ENCODE data around the gene ADORA3. TPM values are rescaled to one million over a fixed set of nuclear protein-coding genes. Genes with fewer than 3 reads are reported as not detected.
A peak's percentile ranks its signal among the peaks of the same experiment; 100 is the strongest.
"Not testable (repeated sequence)": the region's sequence is repeated elsewhere in the genome, so short reads cannot be mapped to it uniquely, and the experiment has no call there.

ADORA3 gene
- total RNA-seq, result under 1 TPM in 1 of 2 experiments, not detected in 1; 0.20 TPM

- Mint-ChIP-seq H3K27me3 (no peaks in the 10 kb centered on the region), H3K9me3 (peaks cover 6% of the 10 kb centered on the region), H3K4me1 (peaks cover 47% of the 10 kb centered on the region), H3K27ac (peak within 1 kb of the TSS; percentile 78), H3K4me3 (peak within 1 kb of the TSS; percentile 6), H3K36me3 (peaks cover 3% of the 10 kb centered on the region)
- DNase-seq, result no peak
- no peak for ATAC-seq (ENCODE audit: low read depth)
- POLR2A ChIA-PET, result interaction anchor here (0.9 to 1.7 kb wide), 4 partner anchors 8 to 161 kb away, joined by 3 read pairs; no protein-coding TSS in a partner anchor
Measured at GRCh38 chr1:111503585-111504060, at the start of gene ADORA3, which contains the start of gene TMIGD3. Gene ADORA3 (minus strand): TSS chr1:111503633. CDS start chr1:111503354, 279 bp downstream. Gene TMIGD3 (minus strand): TSS chr1:111503633. CDS start chr1:111503354, 279 bp downstream.

DNA sequence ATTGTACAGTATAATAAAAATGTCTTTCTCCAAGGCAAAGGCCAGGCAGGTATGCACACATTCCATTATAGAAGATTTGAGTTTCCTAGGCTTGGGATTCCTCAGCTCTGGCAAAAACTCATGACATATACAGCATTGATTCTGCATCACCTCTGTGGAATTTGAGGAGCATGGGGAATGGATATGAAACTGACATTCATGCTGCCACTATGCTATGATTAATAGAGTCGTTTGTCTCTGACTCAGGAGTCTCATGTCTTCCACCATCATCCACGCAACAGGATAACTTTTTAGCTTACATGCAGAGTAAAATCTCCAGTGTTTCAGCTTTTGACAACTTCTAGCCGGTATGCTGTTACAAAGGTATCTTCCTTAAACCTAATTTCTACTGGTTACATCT is 49.8 kb upstream of the ADORA3 start:
- DNase-seq (no peak), ATAC-seq (ENCODE audit: low read depth) (no peak)
- Mint-ChIP-seq H3K36me3 (peaks cover 3% of the 10 kb centered on the region), H3K4me1 (peaks cover 3% of the 10 kb centered on the region), H3K4me3 (no peak overlapping the region), H3K27me3 (peaks cover 12% of the 10 kb centered on the region), H3K27ac (no peak overlapping the region), H3K9me3 (no peaks in the 10 kb centered on the region)
- POLR2A ChIA-PET, result interaction anchor here (1.1 kb wide), 1 partner anchor 19 kb away, joined by 3 read pairs; no protein-coding TSS in a partner anchor

GRCh38 chr1:111552587-111552986 is 49.2 kb upstream of the ADORA3 start:
- Mint-ChIP-seq H3K36me3 (peaks cover 3% of the 10 kb centered on the region), H3K4me3 (no peak overlapping the region), H3K27me3 (peaks cover 12% of the 10 kb centered on the region), H3K9me3 (no peaks in the 10 kb centered on the region), H3K27ac (no peak overlapping the region), H3K4me1 (peaks cover 3% of the 10 kb centered on the region)
- POLR2A ChIA-PET, result interaction anchor here (1.1 kb wide), 1 partner anchor 20 kb away, joined by 3 read pairs; no protein-coding TSS in a partner anchor
- DNase-seq (no peak), ATAC-seq (ENCODE audit: low read depth) (no peak)

DNA sequence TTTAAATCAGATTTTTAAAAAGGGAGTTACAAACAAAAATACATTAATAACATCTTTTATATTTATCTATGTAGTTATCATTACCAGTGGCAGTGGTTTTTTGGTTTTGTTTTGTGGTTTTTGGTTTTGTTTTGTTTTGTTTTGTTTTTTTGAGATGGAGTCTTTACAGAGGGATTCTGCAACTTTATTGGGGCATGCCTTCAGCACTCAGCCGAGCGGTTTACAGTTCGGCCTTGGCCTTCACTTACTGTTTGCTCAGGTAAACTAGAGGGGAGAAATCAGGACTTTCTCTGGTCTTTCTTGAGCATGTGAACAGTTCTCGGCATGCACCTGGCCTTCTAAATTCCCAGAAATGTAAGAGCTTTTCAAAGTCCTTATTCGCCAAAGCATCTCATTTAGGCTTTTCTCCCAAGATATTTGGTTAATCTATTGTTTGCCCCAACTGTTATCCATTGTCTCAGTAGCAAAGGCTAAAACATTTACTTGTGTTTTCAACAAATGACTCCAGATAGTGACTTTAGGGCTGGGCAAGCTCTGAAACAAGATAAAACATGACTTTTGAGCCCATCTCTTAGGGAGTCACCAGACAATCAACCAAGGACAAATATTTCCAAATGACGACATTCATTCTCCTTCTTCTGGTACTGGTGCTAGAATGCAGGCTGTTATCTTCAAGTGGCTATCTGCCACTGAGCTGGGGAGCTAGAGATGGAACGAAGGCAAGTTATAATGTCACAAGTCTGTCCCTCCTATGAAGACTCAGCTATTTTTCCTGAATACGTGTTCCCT is 48.4 kb upstream of the ADORA3 start:
- Mint-ChIP-seq H3K36me3 (peaks cover 3% of the 10 kb centered on the region), H3K4me3 (no peak overlapping the region), H3K4me1 (peaks cover 3% of the 10 kb centered on the region), H3K9me3 (no peaks in the 10 kb centered on the region), H3K27me3 (peaks cover 12% of the 10 kb centered on the region), H3K27ac (no peak overlapping the region)
- ATAC-seq (ENCODE audit: low read depth) (no peak), DNase-seq (no peak)
- POLR2A ChIA-PET, result interaction anchor here (1.1 to 1.2 kb wide), 2 partner anchors 20 to 41 kb away, joined by 3 read pairs; no protein-coding TSS in a partner anchor

DNA sequence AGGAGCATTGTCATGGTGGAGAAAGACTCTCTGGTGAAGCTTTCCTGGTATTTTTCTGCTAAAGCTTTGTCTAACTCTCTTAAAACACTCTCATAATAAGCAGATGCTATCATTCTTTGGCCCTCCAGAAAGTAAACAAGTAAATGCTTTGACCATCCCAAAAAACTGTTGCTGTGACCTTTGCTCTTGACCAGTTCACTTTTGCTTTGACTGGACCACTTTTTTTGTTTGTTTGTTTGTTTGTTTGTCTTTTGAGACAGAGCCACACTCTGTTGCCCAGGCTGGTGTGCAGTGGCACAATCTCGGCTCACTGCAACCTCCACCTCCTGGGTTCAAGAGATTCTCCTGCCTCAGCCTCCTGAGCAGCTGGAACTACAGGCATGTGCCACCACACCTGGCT is 44.4 kb upstream of the ADORA3 start:
- ATAC-seq (ENCODE audit: low read depth); H3K4me3 Mint-ChIP-seq; H3K36me3 Mint-ChIP-seq; DNase-seq; POLR2A ChIA-PET; H3K4me1 Mint-ChIP-seq; H3K27ac Mint-ChIP-seq; H3K9me3 Mint-ChIP-seq: not testable (repeated sequence)
- peaks cover 10% of the 10 kb centered on the region for H3K27me3 Mint-ChIP-seq

DNA sequence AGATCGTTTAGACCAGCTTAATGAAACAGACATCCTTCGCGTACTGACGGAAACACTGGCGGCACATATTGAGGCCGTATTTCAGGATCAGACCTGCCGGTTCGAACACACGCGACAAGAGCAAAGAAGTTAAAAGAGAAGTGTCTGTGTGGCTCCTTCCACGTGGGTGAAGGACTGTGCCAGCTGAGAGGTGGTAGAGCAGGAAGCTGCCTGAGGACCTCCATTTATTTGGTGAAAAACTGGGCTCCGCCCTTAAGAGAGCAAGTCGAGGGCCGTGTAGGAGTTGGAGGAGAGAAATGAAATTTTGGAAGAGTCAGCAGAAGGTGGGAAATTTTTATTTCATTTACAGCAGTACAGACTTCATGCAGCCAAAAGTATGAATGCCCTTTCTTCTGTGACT is 38.8 kb upstream of the ADORA3 start:
- H3K4me1 Mint-ChIP-seq, result peaks cover 5% of the 10 kb centered on the region
- H3K4me3 Mint-ChIP-seq, result no peak overlapping the region
- peaks cover 7% of the 10 kb centered on the region for H3K36me3 Mint-ChIP-seq
- peaks cover 6% of the 10 kb centered on the region for H3K9me3 Mint-ChIP-seq
- ATAC-seq (ENCODE audit: low read depth), result no peak
- POLR2A ChIA-PET, result no interaction called here
- no peak overlapping the region for H3K27ac Mint-ChIP-seq
- DNase-seq, result no peak
- H3K27me3 Mint-ChIP-seq, result peaks cover 6% of the 10 kb centered on the region

DNA sequence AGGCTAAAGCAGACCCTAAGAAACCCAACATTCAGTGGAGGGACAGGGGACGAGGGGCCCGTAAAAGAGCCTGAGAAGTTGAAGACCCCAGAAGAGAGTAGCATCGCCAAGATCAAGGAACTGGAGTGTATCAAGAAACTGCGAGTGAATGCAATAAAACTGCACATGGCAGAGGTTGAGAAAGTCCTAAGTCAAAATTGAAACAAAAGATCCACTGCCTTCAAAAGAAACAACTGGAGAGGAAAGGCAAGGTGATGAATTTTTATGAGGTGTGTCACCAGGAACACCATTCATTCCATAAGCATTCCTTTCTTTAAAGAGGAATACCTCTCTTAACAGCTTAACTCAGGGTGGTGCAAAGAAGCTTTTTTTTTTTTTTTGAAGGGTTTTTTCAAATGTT is 38.3 kb upstream of the ADORA3 start:
- Mint-ChIP-seq H3K27me3 (peaks cover 6% of the 10 kb centered on the region), H3K4me3 (no peak overlapping the region), H3K27ac (no peak overlapping the region), H3K4me1 (peaks cover 5% of the 10 kb centered on the region), H3K9me3 (peaks cover 6% of the 10 kb centered on the region), H3K36me3 (peaks cover 7% of the 10 kb centered on the region)
- ATAC-seq (ENCODE audit: low read depth) (no peak), DNase-seq (no peak)
- POLR2A ChIA-PET, result no interaction called here

GRCh38 chr1:111540928-111541327 is 37.5 kb upstream of the ADORA3 start:
- peaks cover 8% of the 10 kb centered on the region for H3K36me3 Mint-ChIP-seq
- DNase-seq (no peak), ATAC-seq (ENCODE audit: low read depth) (no peak)
- H3K9me3 Mint-ChIP-seq, result peaks cover 6% of the 10 kb centered on the region
- H3K27me3 Mint-ChIP-seq, result peaks cover 6% of the 10 kb centered on the region
- H3K4me3 Mint-ChIP-seq, result no peak overlapping the region
- H3K4me1 Mint-ChIP-seq, result peaks cover 5% of the 10 kb centered on the region
- H3K27ac Mint-ChIP-seq, result no peak overlapping the region
- POLR2A ChIA-PET, result no interaction called here

- POLR2A ChIA-PET, result no interaction called here
- no peak overlapping the region for H3K27ac Mint-ChIP-seq
- ATAC-seq (ENCODE audit: low read depth) (no peak), DNase-seq (no peak)
- H3K27me3 Mint-ChIP-seq, result peaks cover 2% of the 10 kb centered on the region
- H3K9me3 Mint-ChIP-seq, result peaks cover 2% of the 10 kb centered on the region
- peaks cover 5% of the 10 kb centered on the region for H3K4me1 Mint-ChIP-seq
- peaks cover 4% of the 10 kb centered on the region for H3K36me3 Mint-ChIP-seq
- no peak overlapping the region for H3K4me3 Mint-ChIP-seq
Measured at GRCh38 chr1:111538343-111539025, 35.1 kb upstream of the ADORA3 start.

- no peak for ATAC-seq (ENCODE audit: low read depth)
- POLR2A ChIA-PET, result no interaction called here
- no peak overlapping the region for H3K27ac Mint-ChIP-seq
Measured at GRCh38 chr1:111535256-111536191, 32.1 kb upstream of the ADORA3 start.

DNA sequence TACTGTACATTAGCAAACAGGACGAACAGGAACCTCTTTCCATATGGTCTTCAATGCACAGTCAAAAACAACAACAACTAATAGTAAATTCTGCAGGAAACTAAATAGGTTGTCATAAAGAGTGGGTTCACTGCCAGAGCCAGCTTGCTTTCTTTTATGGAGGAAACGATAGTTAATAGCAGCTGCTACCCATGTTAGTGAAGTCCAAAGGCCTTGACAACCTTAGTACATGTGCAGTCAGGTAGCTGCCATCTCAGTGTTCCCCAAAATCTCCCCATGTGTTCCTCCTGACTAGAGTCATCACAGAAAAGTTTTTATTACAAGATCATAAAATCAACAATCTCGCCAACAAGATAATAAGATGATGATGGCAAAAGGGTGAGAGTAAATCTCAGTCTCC is 16.6 kb upstream of the ADORA3 start:
- peaks cover 9% of the 10 kb centered on the region for H3K27me3 Mint-ChIP-seq
- no peak overlapping the region for H3K4me3 Mint-ChIP-seq
- peaks cover 34% of the 10 kb centered on the region for H3K4me1 Mint-ChIP-seq
- no peak overlapping the region for H3K27ac Mint-ChIP-seq
- POLR2A ChIA-PET, result no interaction called here
- H3K36me3 Mint-ChIP-seq, result peaks cover 3% of the 10 kb centered on the region
- H3K9me3 Mint-ChIP-seq, result peaks cover 2% of the 10 kb centered on the region
- ATAC-seq (ENCODE audit: low read depth) (no peak), DNase-seq (no peak)

More at GRCh38 chr1:111535256-111536191, 32.1 kb upstream of the ADORA3 start:
- H3K36me3 Mint-ChIP-seq, result peaks cover 7% of the 10 kb centered on the region
- peaks cover 2% of the 10 kb centered on the region for H3K27me3 Mint-ChIP-seq
- DNase-seq, result no peak
- no peak overlapping the region for H3K4me3 Mint-ChIP-seq
- H3K4me1 Mint-ChIP-seq, result peaks cover 5% of the 10 kb centered on the region
- H3K9me3 Mint-ChIP-seq, result peaks cover 5% of the 10 kb centered on the region

GRCh38 chr1:111517469-111518225 is 14.2 kb upstream of the ADORA3 start:
- no peak for DNase-seq
- ATAC-seq (ENCODE audit: low read depth), result peak; percentile 49
- Mint-ChIP-seq H3K4me1 (peaks cover 51% of the 10 kb centered on the region), H3K36me3 (peaks cover 1% of the 10 kb centered on the region), H3K9me3 (no peaks in the 10 kb centered on the region), H3K27me3 (peaks cover 6% of the 10 kb centered on the region), H3K27ac (peak overlapping the region; percentile 90), H3K4me3 (peak overlapping the region; percentile 59)
- POLR2A ChIA-PET, result interaction anchor here (1.2 to 3.5 kb wide), 8 partner anchors 11 to 222 kb away, joined by 3 to 30 read pairs (median 4); partner anchors contain the start of gene RAP1A

Measured in activated naive CD8-positive, alpha-beta T cell treated with anti-CD3 and anti-CD28 coated beads, Interleukin-2, amount 10 ng/mL, durations not matched to agents 7 days and 5 days (primary cell).